HepG2 (cell line): Measurements from ENCODE around the gene CDC42SE2. TPM values are rescaled to one million over a fixed set of nuclear protein-coding genes. Genes with fewer than 3 reads are reported as not detected.

ENCODE experiments used
- BCL6 ChIP-seq: IDR thresholded peaks from 2 replicates; pipeline ENCODE4 v1.6.1; 2016; ENCODE audit warnings: missing genetic modification reagents, missing compliant biosample characterization
- DPF2 ChIP-seq: sonication (generic); formaldehyde crosslinking; IDR thresholded peaks from 2 replicates; pipeline ENCODE4 v1.4.0; 2020; ENCODE audit warnings: mild to moderate bottlenecking, low read depth, missing genetic modification reagents, borderline replicate concordance
- ELF3 ChIP-seq: IDR thresholded peaks from 2 replicates; pipeline ENCODE4 v1.6.1; 2016; ENCODE audit warnings: missing genetic modification reagents, missing compliant biosample characterization
- ERF ChIP-seq: IDR thresholded peaks from 2 replicates; pipeline ENCODE4 v1.6.1; 2018; ENCODE audit warnings: missing biosample characterization, missing genetic modification reagents
- ETV5 ChIP-seq: IDR thresholded peaks from 2 replicates; pipeline ENCODE4 v1.6.1; 2018; ENCODE audit warnings: missing biosample characterization, missing genetic modification reagents, inconsistent platforms, borderline replicate concordance
- FOXJ3 ChIP-seq: sonication (generic); formaldehyde crosslinking; IDR thresholded peaks from 2 replicates; pipeline ENCODE4 v1.4.0; 2020; ENCODE audit warnings: missing genetic modification reagents, mild to moderate bottlenecking, borderline replicate concordance
- HOXA5 ChIP-seq: sonication (generic); formaldehyde crosslinking; IDR thresholded peaks from 2 replicates; pipeline ENCODE4 v1.4.0; 2020; ENCODE audit warnings: missing genetic modification reagents
- ISX ChIP-seq: sonication (generic); formaldehyde crosslinking; conservative IDR thresholded peaks from 2 replicates; pipeline ENCODE4 v1.5.0; 2020; ENCODE audit warnings: missing genetic modification reagents
- KDM6A ChIP-seq: IDR thresholded peaks from 2 replicates; pipeline ENCODE4 v1.6.1; 2016; ENCODE audit warnings: low read depth
- MEF2D ChIP-seq: sonication (generic); formaldehyde crosslinking; IDR thresholded peaks from 2 replicates; pipeline ENCODE4 v1.5.1; 2020; ENCODE audit warnings: mild to moderate bottlenecking, missing genetic modification reagents
- MEIS1 ChIP-seq: sonication (generic); formaldehyde crosslinking; IDR thresholded peaks from 2 replicates; pipeline ENCODE4 v1.9.0; 2021; ENCODE audit warnings: mild to moderate bottlenecking, missing genetic modification reagents, moderate library complexity, borderline replicate concordance
- MIER3 ChIP-seq: IDR thresholded peaks from 2 replicates; pipeline ENCODE4 v1.6.1; 2016; ENCODE audit warnings: missing compliant biosample characterization, borderline replicate concordance
- NFIC ChIP-seq: IDR thresholded peaks from 2 replicates; pipeline ENCODE4 v1.6.1; 2012; ENCODE audit warnings: mild to moderate bottlenecking, low read length, inconsistent platforms
- NR2F1 ChIP-seq, 2 experiments: fragments of 450-650 bp in 1 of 2; formaldehyde crosslinking in 1 of 2; IDR thresholded peaks; 2 replicates each; pipeline versions ENCODE4 v1.5.0 to v1.6.1; 2016 to 2020; ENCODE audit warnings: mild to moderate bottlenecking in 1 of 2, missing compliant biosample characterization in 1 of 2, missing genetic modification reagents in 1 of 2, moderate library complexity in 1 of 2
- POLR2G ChIP-seq: fragments of 200-400 bp; formaldehyde crosslinking; IDR thresholded peaks from 2 replicates; pipeline ENCODE4 v1.6.1; 2018; ENCODE audit warnings: mild to moderate bottlenecking, low read depth, low read length, moderate library complexity
- RFX3 ChIP-seq: IDR thresholded peaks from 2 replicates; pipeline ENCODE4 v1.6.1; 2016; ENCODE audit warnings: missing biosample characterization, missing genetic modification reagents
- RFX5 ChIP-seq: IDR thresholded peaks from 2 replicates; pipeline ENCODE4 v1.6.1; 2011; ENCODE audit warnings: low read depth, low read length, improper control_type of control experiment
- RXRB ChIP-seq: IDR thresholded peaks from 2 replicates; pipeline ENCODE4 v1.6.1; 2016; ENCODE audit warnings: borderline replicate concordance, missing genetic modification reagents, missing compliant biosample characterization
- SAFB2 ChIP-seq: sonication (generic); formaldehyde crosslinking; IDR thresholded peaks from 2 replicates; pipeline ENCODE4 v1.5.1; 2020; ENCODE audit warnings: missing genetic modification reagents, low read depth, mild to moderate bottlenecking, borderline replicate concordance
- SOX5 ChIP-seq: IDR thresholded peaks from 2 replicates; pipeline ENCODE4 v1.6.1; 2016; ENCODE audit warnings: borderline replicate concordance
- SP5 ChIP-seq: IDR thresholded peaks from 2 replicates; pipeline ENCODE4 v1.6.1; 2016; ENCODE audit warnings: low read depth, borderline replicate concordance
- TGIF2 ChIP-seq: IDR thresholded peaks from 2 replicates; pipeline ENCODE4 v1.6.1; 2016; ENCODE audit warnings: control low read depth, missing compliant biosample characterization
- ZNF264 ChIP-seq: sonication (generic); formaldehyde crosslinking; IDR thresholded peaks from 2 replicates; pipeline ENCODE4 v1.4.0; 2020; ENCODE audit warnings: missing genetic modification reagents
- ZNF331 ChIP-seq: sonication (generic); formaldehyde crosslinking; IDR thresholded peaks from 2 replicates; pipeline ENCODE4 v1.4.0; 2020; ENCODE audit warnings: missing genetic modification reagents
- ZNF543 ChIP-seq: sonication (generic); formaldehyde crosslinking; IDR thresholded peaks from 2 replicates; pipeline ENCODE4 v1.4.0; 2020; ENCODE audit warnings: mild to moderate bottlenecking, missing genetic modification reagents
- polyA plus RNA-seq, 8 experiments: library from polyadenylated mRNA; depleted of rRNA in 3 of 8; stranded (reverse) in 7 of 8; unstranded in 1 of 8; fragments of >200 nt; fragmentation: Illumina TruSeq in 4 of 8; extraction: Trizol in 4 of 8; gene quantifications; 2 replicates each; pipeline versions ENCODE4 v1.2.1 to v1.2.3, GENCODE V29; 2011 to 2016; ENCODE audit warnings: low read depth in 4 of 8, missing spikeins in 1 of 8, mixed read lengths in 1 of 8; ENCODE audit not compliant: insufficient read depth in 1 of 8
- total RNA-seq, 5 experiments: library from RNA; depleted of rRNA; stranded (reverse); fragments of >200 nt; fragmentation: Illumina TruSeq; extraction: Trizol; gene quantifications; 2 replicates each; pipeline ENCODE4 v1.2.3, GENCODE V29; 2016; ENCODE audit warnings: low read depth in 1 of 5
- TF ChIP-seq, protein P1 (sequence below), 2 experiments: sonication (generic) in 1 of 2; formaldehyde crosslinking in 1 of 2; IDR thresholded peaks; 2 replicates each; pipeline versions ENCODE4 v1.4.0 to v1.6.1; 2016 to 2020; ENCODE audit warnings: borderline replicate concordance in 1 of 2, low read depth in 1 of 2, mild to moderate bottlenecking in 1 of 2, missing genetic modification reagents in 1 of 2
- TF ChIP-seq, protein P2 (sequence below): sonication (generic); formaldehyde crosslinking; IDR thresholded peaks from 2 replicates; pipeline ENCODE4 v1.5.1; 2020; ENCODE audit warnings: missing genetic modification reagents, mild to moderate bottlenecking, borderline replicate concordance

The CDC42SE2 gene
- total and polyA plus RNA-seq, 2 of the 13 experiments (the other 11 are each of a cell fraction or from before 2014, with no cell fraction given), result 19.6 to 25.0 TPM

DNA sequence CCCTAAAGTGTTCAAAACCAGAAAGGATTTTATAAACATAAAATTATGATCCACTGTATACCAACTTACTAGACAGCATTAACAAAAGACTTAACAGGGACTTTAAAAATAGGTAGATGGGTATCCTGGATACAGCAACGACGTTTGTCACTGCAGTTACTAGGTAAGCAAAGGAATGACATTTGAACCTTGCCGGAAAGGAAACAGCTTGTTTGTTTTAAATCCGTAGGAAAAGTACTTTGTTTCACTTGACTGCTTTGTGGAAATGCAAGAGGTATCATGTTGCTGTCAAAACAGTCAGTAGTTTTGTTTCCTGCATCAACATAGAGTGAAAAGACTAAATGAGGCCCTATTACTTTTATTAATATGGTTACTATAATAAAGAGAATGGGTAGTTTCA, 122.9 kb downstream of the CDC42SE2 start (continued):
- TF ChIP-seq DPF2, result peak; percentile 67; the same call in 1 of the 2 replicates
- TF ChIP-seq SOX5 (CRISPR knock-in tag), result peak; percentile 79; the same call in 1 of the 2 replicates
- peak; percentile 95 for TF ChIP-seq ELF3 (CRISPR knock-in tag)
- TF ChIP-seq, protein P1, sequence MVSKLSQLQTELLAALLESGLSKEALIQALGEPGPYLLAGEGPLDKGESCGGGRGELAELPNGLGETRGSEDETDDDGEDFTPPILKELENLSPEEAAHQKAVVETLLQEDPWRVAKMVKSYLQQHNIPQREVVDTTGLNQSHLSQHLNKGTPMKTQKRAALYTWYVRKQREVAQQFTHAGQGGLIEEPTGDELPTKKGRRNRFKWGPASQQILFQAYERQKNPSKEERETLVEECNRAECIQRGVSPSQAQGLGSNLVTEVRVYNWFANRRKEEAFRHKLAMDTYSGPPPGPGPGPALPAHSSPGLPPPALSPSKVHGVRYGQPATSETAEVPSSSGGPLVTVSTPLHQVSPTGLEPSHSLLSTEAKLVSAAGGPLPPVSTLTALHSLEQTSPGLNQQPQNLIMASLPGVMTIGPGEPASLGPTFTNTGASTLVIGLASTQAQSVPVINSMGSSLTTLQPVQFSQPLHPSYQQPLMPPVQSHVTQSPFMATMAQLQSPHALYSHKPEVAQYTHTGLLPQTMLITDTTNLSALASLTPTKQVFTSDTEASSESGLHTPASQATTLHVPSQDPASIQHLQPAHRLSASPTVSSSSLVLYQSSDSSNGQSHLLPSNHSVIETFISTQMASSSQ (IDR thresholded peaks at IDR 0.05; ENCODE audit: low read depth), result no peak
- TF ChIP-seq, protein P1 (CRISPR knock-in tag; IDR thresholded peaks at IDR 0.05; ENCODE audit: borderline replicate concordance), result no peak
- peak; percentile 60; the same call in 1 of the 2 replicates for TF ChIP-seq KDM6A (CRISPR knock-in tag)
- peak; percentile 29 to 65; a peak in 2 of 4 replicates for TF ChIP-seq NR2F1 (CRISPR knock-in tag; IDR thresholded peaks at IDR 0.05)
- TF ChIP-seq RFX3 (CRISPR knock-in tag), result peak; percentile 62
- TF ChIP-seq MEIS1 (CRISPR knock-in tag), result 0 out of 2 replicates have a peak, but pooled peaks have one; percentile 52
- TF ChIP-seq SP5 (CRISPR knock-in tag), result no peak
- no peak for TF ChIP-seq SAFB2 (CRISPR knock-in tag)
- peak; percentile 81; the same call in 1 of the 2 replicates for TF ChIP-seq FOXJ3 (CRISPR knock-in tag)
- TF ChIP-seq MEF2D (CRISPR knock-in tag), result 0 out of 2 replicates have a peak, but pooled peaks have one; percentile 47
- peak; percentile 79; the same call in 1 of the 2 replicates for TF ChIP-seq ETV5
- no peak for TF ChIP-seq ZNF543 (CRISPR knock-in tag)
- 0 out of 2 replicates have a peak, but pooled peaks have one; percentile 33 for TF ChIP-seq HOXA5 (CRISPR knock-in tag)
- 0 out of 2 replicates have a peak, but pooled peaks have one; percentile 49 for TF ChIP-seq RFX5
- peak; percentile 87 for TF ChIP-seq BCL6 (CRISPR knock-in tag)
- TF ChIP-seq ISX, result no peak
- peak; percentile 59; the same call in 1 of the 2 replicates for TF ChIP-seq ZNF331 (CRISPR knock-in tag)
- TF ChIP-seq ERF (CRISPR knock-in tag), result peak; percentile 59; the same call in 1 of the 2 replicates
- TF ChIP-seq, protein P2, sequence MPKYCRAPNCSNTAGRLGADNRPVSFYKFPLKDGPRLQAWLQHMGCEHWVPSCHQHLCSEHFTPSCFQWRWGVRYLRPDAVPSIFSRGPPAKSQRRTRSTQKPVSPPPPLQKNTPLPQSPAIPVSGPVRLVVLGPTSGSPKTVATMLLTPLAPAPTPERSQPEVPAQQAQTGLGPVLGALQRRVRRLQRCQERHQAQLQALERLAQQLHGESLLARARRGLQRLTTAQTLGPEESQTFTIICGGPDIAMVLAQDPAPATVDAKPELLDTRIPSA, result no peak
- peak; percentile 82; the same call in 1 of the 2 replicates for TF ChIP-seq MIER3 (CRISPR knock-in tag)
- peak; percentile 54; the same call in 1 of the 2 replicates for TF ChIP-seq ZNF264
- peak; percentile 72; the same call in 1 of the 2 replicates for TF ChIP-seq TGIF2 (CRISPR knock-in tag)
- TF ChIP-seq POLR2G, result no peak
- TF ChIP-seq NFIC, result peak; percentile 63; the same call in 1 of the 2 replicates
- TF ChIP-seq RXRB, result peak; percentile 56; the same call in 1 of the 2 replicates
